ENCODE measurements around the gene COL4A6. TPM values are rescaled to one million over a fixed set of nuclear protein-coding genes. Genes with fewer than 3 reads are reported as not detected.

The COL4A6 gene
- total and polyA plus RNA-seq, 2 of the 4 experiments (the other 2 are of a cell fraction), result 0.36 to 0.74 TPM

DNA sequence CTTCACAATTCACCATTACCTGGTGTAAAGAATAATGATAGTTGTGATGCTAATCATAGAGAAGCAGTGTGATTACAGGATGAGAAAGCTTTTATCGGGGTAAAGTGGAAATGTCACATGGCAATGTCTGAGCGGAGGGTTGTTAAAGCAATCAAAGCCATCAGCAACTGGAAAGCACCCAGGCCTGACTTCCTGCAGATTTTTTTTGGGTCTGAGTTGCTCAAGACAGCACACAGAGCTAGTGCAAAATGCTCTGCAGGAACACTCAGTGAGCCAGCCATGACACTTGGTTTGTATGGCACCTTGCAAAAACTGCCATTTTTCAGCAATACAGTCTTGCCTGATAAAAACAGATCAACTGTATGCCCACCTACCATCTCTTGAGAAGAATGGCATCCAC is 152.9 kb downstream of the COL4A6 start:
- Histone ChIP-seq H2BK5ac (ENCODE audit: low read depth, low read length, poor library complexity, severe bottlenecking) (no peak overlapping the region), H2AK5ac (ENCODE audit: low read depth, low read length) (no peak overlapping the region), H2BK120ac (ENCODE audit: low read depth, low read length) (peak overlapping the region; percentile 76), H3K9ac (ENCODE audit: low read depth, low read length) (no peak overlapping the region), H3K79me1 (ENCODE audit: low read depth in 1 of 2, low read length in 2 of 2) (no peaks in the 10 kb centered on the region), H3K4me1 (ENCODE audit: control insufficient read depth, insufficient read depth, low read length) (peaks cover 2% of the 10 kb centered on the region; the same call in 1 of the 2 replicates), H2BK15ac (ENCODE audit: low read depth, low read length) (no peak overlapping the region), H4K5ac (ENCODE audit: low read depth, low read length) (peak overlapping the region; percentile 36; the same call in 1 of the 2 replicates), H3K18ac (ENCODE audit: low read depth, low read length) (peak overlapping the region; percentile 75), H3K4ac (ENCODE audit: low read depth, low read length) (peak overlapping the region; percentile 3), H3K9me1 (ENCODE audit: insufficient read depth, low read length) (no peaks in the 10 kb centered on the region), H4K91ac (ENCODE audit: insufficient read depth, low read depth, low read length) (no peak overlapping the region), H2AK9ac (replicated peaks; ENCODE audit: low read depth, low read length, poor library complexity) (no peak overlapping the region), H4K8ac (ENCODE audit: low read depth in 2 of 2, low read length in 2 of 2) (peak overlapping the region in 1 of 2 experiments; percentile 45; a peak in 2 of 4 replicates), H3K4me2 (ENCODE audit: low read depth, low read length) (no peak overlapping the region), H3K4me3 (ENCODE audit: insufficient read depth, low read depth, low read length) (no peak overlapping the region), H3K56ac (ENCODE audit: extremely low read depth, insufficient read depth, low read length) (no peak overlapping the region), H3K27ac (ENCODE audit: insufficient read depth, low read length) (peak overlapping the region; percentile 71; the same call in 1 of the 2 replicates), H3K14ac (replicated peaks; ENCODE audit: low read depth, low read length) (no peak overlapping the region), H2AFZ (replicated peaks; ENCODE audit: low read length, poor library complexity) (no peak overlapping the region), H2BK20ac (ENCODE audit: low read depth, low read length) (peak overlapping the region; percentile 47), H3K27me3 (ENCODE audit: control insufficient read depth, insufficient read depth, low read length) (peaks cover 14% of the 10 kb centered on the region), H4K20me1 (ENCODE audit: insufficient read depth, low read length) (no peaks in the 10 kb centered on the region), H3K23ac (ENCODE audit: low read depth, low read length) (no peak overlapping the region), H3K9me3 (ENCODE audit: control insufficient read depth, insufficient read depth, low read length) (no peaks in the 10 kb centered on the region), H3K36me3 (ENCODE audit: control insufficient read depth, insufficient read depth, low read length) (no peaks in the 10 kb centered on the region)
- in situ Hi-C loops (cut with MboI; ENCODE audit: low sequenced_read_pairs) (no loop called here), dilution Hi-C loops (cut with HindIII; ENCODE audit: low sequenced_read_pairs, unreplicated experiment) (no loop called here), intact Hi-C loops (cut with micrococcal nuclease) (no loop called here)
- peak; percentile 42 for ATAC-seq (ENCODE audit: low read depth)
- DNase-seq, result no peak
- ChIA-PET POLR2A (ENCODE audit: unreplicated experiment) (interaction anchor here (0.9 kb wide), 1 partner anchor 14 kb away, joined by 3 read pairs; no protein-coding TSS in a partner anchor), CTCF (no interaction called here)
- BruUV-seq (replicated peaks), result no TSS peak
- no peak for TF ChIP-seq NFE2L2 (IDR thresholded peaks at IDR 0.05; ENCODE audit: low read depth, low read length)
- TF ChIP-seq RCOR1 (IDR thresholded peaks at IDR 0.05; ENCODE audit: insufficient replicate concordance, low read length), result no peak
- TF ChIP-seq MXI1 (IDR thresholded peaks at IDR 0.05; ENCODE audit: borderline replicate concordance, low read depth, low read length), result no peak
- TF ChIP-seq MAFK (IDR thresholded peaks at IDR 0.05; ENCODE audit: low read depth, low read length), result no peak
- no peak for TF ChIP-seq POLR2A (IDR thresholded peaks at IDR 0.05; ENCODE audit: low read depth, low read length)
- TF ChIP-seq, protein P1, sequence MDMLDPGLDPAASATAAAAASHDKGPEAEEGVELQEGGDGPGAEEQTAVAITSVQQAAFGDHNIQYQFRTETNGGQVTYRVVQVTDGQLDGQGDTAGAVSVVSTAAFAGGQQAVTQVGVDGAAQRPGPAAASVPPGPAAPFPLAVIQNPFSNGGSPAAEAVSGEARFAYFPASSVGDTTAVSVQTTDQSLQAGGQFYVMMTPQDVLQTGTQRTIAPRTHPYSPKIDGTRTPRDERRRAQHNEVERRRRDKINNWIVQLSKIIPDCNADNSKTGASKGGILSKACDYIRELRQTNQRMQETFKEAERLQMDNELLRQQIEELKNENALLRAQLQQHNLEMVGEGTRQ (IDR thresholded peaks at IDR 0.05; ENCODE audit: low read depth, low read length), result no peak
- TF ChIP-seq CHD1 (IDR thresholded peaks at IDR 0.05; ENCODE audit: low read depth, low read length), result no peak
- TF ChIP-seq, protein P2, sequence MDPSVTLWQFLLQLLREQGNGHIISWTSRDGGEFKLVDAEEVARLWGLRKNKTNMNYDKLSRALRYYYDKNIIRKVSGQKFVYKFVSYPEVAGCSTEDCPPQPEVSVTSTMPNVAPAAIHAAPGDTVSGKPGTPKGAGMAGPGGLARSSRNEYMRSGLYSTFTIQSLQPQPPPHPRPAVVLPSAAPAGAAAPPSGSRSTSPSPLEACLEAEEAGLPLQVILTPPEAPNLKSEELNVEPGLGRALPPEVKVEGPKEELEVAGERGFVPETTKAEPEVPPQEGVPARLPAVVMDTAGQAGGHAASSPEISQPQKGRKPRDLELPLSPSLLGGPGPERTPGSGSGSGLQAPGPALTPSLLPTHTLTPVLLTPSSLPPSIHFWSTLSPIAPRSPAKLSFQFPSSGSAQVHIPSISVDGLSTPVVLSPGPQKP (IDR thresholded peaks at IDR 0.05; ENCODE audit: borderline replicate concordance, low read depth, low read length), result no peak
- TF ChIP-seq SMC3 (IDR thresholded peaks at IDR 0.05; ENCODE audit: low read depth, low read length), result no peak
- no peak for TF ChIP-seq RFX5 (IDR thresholded peaks at IDR 0.05; ENCODE audit: low read depth, low read length)
- TF ChIP-seq MAZ (IDR thresholded peaks at IDR 0.05; ENCODE audit: borderline replicate concordance, low read depth, low read length), result no peak
- WGBS, 2 experiments (ENCODE audit: extremely low coverage in 2 of 2, insufficient read length in 1 of 2), result 75% methylated on average over 1 of the region's 2 CpGs; no CpG with 5 or more reads in 1 of the 2 experiments
